GM18508 (cell line): ENCODE data around the gene PNPLA1.
"Not testable (repeated sequence)": the region's sequence is repeated elsewhere in the genome, so short reads cannot be mapped to it uniquely, and the experiment has no call there.

Experiments used
- ATAC-seq: cut with Tn5 transposase; IDR thresholded peaks from one replicate; pipeline ENCODE4 v1.9.1; 2021; ENCODE audit warnings: moderate number of reproducible peaks; ENCODE audit not compliant: insufficient read depth, unreplicated experiment

The PNPLA1 gene

GRCh38 chr6:36333171-36333895, 63.5 kb downstream of the PNPLA1 start:
- ATAC-seq, result no peak

- ATAC-seq, result no peak
These were observed 64.3 kb downstream of the PNPLA1 start for GRCh38 chr6:36333931-36334725.

DNA sequence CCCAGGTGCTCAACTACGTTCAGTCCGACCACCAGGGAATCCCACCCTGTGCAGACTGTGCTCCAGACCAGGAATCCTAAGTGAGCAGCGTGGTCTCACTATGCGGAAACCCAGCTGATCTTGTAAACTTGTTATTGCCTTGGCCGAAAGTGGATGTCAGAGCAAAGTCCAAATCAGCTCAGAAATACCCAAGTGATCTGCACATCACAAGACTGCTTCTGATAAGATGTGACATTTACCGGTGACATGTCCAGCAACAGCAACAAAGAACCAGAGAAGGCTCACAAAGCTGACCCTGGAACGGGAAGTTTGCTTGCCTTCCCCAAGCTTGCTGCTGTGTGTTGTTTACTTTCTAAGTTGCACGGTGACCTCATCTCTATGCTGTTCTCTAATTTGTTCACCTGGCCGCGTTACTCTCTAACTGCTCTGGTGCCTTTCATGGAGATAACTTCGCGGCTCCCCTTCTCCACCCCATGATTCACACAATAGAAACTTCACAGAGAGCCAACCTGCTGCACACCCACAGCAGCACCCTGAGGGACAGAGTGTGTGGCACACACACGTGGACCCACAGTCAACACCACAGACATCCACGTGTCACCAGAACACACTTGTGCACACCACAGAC, 65.1 kb downstream of the PNPLA1 start:
- ATAC-seq, result no peak

DNA sequence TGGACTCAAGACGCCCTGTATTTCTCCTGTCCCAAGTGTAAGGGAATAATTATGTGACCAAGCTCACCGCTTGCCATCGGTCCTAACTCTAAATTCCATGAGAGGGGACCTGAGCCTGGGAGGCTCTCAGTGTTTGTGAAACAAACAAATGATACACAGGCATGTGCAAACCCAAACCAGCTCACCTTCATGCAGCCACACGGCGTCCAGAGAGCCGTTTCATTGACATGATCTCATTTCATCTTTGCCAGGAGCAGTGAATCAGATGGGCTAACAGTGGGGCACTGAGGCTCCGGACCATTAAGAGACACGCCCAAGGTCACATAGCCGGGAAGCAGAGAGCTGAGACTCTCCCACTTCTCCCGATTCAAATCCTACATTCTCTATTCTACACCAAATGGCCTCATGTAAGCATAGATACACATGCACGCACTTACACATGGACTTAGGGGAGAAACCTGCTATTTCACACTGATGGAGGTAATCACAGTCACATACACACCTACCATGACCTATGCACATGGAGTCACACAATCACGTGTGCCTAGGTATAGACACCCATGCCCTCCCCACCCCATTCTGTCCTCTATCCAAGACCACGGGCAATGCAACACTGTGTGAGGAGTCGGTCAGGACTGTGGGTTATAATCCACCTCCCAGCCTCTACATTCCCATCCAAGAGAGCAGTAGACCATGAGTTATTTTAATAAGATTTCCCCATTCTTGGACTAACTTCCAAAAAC, 65.8 kb downstream of the PNPLA1 start:
- ATAC-seq, result no peak

GRCh38 chr6:36336208-36336710, 66.4 kb downstream of the PNPLA1 start:
- ATAC-seq, result no peak

DNA sequence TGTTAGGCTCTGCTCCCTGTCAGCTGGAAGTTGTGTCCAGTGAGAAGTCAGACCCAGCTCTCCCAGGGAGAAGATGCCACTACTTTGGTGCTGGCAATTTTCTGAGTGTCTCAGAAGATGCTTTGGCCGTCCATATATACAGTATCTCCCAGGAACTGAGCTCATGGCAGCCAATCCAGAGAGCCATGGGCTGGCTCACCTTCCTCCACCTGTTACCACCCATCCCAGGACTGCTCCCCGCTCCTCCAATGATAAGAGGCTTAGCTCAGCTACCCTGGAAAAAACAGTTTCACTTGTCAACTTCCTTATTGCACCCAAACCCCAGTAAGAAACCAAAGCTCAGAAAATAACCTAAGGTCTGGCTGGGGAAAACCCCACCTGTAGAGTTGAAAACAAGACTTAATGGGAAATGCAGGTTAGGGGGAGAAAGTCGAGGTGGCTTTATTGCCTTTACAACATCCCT, 67.0 kb downstream of the PNPLA1 start, which contains the start of gene BNIP5:
TSS of gene BNIP5 (minus strand) at position 110 of the 463 bp plus-strand sequence. CDS start 6,198 bp downstream, outside the sequence.
- no peak for ATAC-seq

GRCh38 chr6:36337814-36338213, 68.0 kb downstream of the PNPLA1 start:
- no peak for ATAC-seq

DNA sequence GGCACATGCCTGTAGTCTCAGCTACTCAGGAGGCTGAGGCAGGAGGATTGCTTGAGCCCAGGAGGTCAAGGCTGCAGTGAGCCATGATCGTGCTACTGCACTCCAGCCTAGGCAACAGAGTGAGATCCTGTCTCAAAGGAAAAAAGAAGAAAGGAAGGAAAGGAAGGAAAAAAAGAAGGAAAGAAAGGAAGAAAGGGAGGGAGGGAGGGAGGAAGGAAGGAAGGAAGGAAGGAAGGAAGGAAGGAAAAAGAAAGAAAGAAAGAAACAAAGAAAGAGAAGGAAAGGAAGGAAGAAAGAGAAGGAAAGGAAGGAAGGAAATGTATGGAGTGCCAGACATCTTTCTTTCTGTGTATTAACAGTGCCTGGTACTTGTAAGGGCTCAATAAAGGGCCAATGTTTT, 68.4 kb downstream of the PNPLA1 start:
- ATAC-seq, result not testable (repeated sequence)

- no peak for ATAC-seq
These were observed 69.3 kb downstream of the PNPLA1 start for GRCh38 chr6:36339146-36339545.

DNA sequence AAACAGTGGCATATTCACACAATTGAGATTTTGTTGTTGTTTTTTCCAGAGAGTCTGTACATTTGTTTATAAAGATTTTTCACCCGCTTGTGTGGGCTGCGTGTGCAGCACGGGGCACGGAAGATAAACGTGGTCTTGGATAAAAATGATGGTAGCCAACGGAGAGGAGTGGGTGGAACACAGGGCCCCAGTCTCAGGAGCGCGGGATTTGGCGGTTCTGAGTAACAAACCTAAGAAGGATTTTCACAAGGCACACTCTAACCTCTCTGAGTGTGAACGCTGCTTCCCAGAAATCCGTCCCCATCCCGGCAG, 70.4 kb downstream of the PNPLA1 start:
- ATAC-seq, result no peak

DNA sequence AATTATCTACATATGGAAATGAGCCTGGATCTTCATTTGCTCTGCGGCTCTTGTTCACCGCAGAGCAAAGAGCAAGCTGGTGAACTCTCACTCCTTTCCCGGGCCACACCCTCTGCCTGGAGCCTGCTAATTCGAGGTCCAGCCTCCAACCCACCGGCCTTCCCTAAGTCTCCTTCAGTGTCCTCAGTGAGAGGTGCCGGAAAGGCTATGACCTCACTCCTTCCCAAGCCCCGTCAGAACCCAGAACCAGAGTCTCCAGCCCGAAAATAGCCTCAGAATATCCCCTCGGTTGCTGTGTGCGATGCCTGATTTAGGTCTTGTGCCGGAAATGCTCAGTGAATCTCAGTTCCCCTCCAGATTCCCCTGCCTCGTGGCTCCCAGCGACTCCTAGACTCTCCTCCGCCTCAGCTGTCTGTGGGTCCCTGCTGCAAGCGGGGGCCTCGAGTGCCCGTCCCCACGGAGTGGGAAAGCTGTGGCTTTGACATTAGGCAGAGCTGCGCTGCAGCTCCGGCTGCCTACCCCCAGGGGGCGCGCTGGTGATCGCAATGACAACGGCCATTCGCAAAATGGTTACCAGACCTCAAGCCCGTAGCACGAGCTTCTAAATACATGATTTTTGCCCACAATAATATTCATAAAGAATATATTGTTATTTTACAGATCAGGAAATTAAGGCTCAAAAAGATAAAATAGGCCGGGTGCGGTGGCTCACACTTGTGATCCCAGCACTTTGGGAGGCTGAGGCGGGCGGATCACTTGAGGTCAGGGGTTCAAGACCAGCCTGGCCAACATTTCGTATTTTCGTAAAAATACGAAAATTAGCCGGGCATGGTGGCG, 71.0 kb downstream of the PNPLA1 start:
- ATAC-seq, result no peak

GRCh38 chr6:36343109-36343680, 73.3 kb downstream of the PNPLA1 start:
- ATAC-seq, result no peak

DNA sequence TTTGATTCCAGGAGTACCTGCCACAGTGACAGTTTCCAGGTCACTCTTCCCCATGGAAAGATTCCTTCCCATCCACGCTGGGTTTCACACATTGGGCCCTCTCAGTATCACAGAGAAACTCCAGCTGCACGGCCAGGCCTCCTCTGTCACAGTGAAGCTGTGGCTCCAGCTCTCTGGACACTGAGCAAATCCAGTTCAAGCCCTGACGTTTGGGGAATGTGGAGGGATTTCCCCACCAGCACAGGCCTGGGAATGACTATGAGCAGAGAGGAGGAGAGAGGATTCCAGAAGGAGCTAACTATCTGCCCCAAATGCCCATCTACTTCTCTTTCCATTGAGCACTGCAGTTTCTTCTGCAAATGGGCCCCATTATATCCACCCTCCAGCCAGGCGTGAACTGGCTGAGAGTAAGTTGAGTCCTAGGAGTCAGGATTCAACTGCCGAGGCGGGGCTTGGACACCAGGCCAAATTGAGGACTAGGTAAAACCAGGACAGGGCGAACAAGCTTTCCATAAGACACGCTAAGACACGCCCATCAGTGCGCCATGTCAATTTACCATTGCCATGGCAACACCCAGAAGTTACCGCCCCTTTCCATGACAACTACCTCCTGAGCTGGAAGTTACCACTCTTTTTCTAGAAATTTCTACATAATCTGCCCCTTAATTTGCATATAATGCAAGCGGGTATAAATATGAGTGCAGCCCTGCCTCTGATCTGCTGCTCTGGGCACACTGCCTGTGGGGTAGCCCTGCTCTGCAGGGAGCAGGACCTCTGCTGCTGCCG, 76.0 kb downstream of the PNPLA1 start:
- no peak for ATAC-seq

DNA sequence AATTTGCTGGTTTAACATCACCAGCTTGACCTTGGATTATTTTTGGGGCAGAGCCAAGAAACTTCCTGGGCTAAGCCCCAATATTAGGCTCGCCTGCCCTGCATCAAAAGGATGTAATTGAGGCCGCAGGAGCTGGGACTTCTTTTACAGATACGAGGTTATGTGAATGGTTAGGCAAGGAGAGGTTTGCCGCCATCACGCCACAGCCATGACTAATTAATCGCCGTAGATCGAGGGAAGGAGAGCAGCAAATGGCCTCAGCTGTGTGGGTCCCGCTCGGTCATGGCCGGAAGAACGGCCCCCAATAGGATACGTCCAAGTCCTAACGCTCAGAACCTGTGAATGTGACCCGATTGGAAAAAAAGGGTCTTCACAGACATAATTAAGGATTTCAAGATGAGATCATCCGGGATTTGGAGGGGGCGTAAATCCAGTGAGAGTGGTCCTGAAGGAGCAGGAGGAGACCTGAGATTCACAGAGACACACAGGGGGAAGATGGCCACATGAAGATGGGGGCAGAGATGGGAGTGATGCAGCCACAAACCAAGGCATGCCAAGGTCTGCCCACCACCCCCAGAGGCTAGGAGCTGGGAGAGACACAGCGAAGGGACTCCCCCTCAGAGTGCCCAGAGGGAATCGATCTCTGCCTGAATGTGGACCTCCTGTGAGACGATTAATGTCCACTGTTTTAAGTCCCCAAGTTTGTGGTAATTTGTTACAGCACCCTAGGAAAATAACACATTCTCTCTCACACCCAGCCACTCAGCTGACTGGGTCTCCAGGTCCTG, 76.8 kb downstream of the PNPLA1 start:
- ATAC-seq, result no peak

DNA sequence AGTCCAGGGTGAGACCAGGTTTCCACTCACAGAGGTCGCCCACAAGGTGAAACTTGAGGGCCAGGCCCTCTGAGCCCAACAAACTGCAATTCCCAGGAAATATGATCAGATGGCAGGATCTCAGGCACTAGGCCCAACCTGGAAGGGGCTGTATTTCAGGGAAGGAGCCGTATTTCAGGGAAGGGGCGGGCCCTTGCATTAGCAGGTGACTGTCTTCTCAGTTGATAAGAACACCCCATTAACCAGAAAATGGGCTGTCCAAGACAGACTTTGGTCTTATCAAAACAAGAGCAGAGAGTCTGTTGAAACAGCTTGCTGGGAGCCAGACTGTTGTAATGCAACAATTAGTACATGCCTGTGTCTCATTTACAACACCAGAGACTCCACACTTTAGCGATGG, 77.8 kb downstream of the PNPLA1 start:
- ATAC-seq, result no peak

- ATAC-seq, result no peak
These were observed 79.4 kb downstream of the PNPLA1 start for GRCh38 chr6:36349240-36349639.

DNA sequence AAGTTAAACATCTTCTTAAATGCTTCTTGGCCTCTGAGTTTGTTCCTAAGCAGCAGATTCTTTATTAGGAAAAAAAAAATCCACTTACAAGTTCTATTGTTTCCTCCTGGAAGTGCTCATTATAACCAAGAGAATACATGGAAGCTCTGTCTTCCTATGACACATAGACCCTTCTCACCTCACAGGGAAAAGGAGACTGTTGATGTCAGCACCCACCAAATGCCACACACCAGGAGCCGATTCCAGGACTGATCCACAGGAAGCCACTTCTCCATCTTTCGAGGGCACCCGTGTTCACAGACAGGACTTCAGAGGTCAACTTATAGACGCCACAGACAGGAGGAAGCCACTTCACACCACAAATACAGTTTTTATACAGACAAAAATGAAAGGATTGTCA, 80.2 kb downstream of the PNPLA1 start:
- ATAC-seq, result no peak
